Islet precursor cell (in vitro differentiated cells): ENCODE measurements around the gene DCP2.

ENCODE experiments used
- DNase-seq: peaks from one replicate; pipeline ENCODE4 v3.0.0-alpha.2; 2018

DCP2 gene

GRCh38 chr5:113024076-113024697 is 47.6 kb downstream of the DCP2 start:
- no peak for DNase-seq

- DNase-seq, result no peak
These were observed 49.0 kb downstream of the DCP2 start for GRCh38 chr5:113025596-113025995.

GRCh38 chr5:113026211-113026610 is 49.6 kb downstream of the DCP2 start:
- DNase-seq, result no peak

GRCh38 chr5:113027015-113027414 is 50.4 kb downstream of the DCP2 start:
- no peak for DNase-seq

GRCh38 chr5:113027431-113027830 is 50.8 kb downstream of the DCP2 start:
- no peak for DNase-seq

GRCh38 chr5:113029614-113030013 is 53.0 kb downstream of the DCP2 start:
- DNase-seq, result no peak

- no peak for DNase-seq
These were observed 54.5 kb downstream of the DCP2 start for GRCh38 chr5:113031104-113031503.

GRCh38 chr5:113031557-113031956 is 55.0 kb downstream of the DCP2 start:
- no peak for DNase-seq

- DNase-seq, result peak; percentile 86
These were observed 57.7 kb downstream of the DCP2 start for GRCh38 chr5:113034182-113034773.

- no peak for DNase-seq
These were observed 58.5 kb downstream of the DCP2 start for GRCh38 chr5:113035096-113035495.

- DNase-seq, result no peak
These were observed 59.7 kb downstream of the DCP2 start for GRCh38 chr5:113036321-113036720.

- DNase-seq, result no peak
These were observed 60.2 kb downstream of the DCP2 start for GRCh38 chr5:113036826-113037225.

GRCh38 chr5:113038136-113038535 is 61.5 kb downstream of the DCP2 start:
- no peak for DNase-seq

- peak; percentile 48 for DNase-seq
These were observed 62.1 kb downstream of the DCP2 start for GRCh38 chr5:113038714-113039113.

- peak; percentile 35 for DNase-seq
These were observed 62.8 kb downstream of the DCP2 start for GRCh38 chr5:113039229-113039933.

GRCh38 chr5:113039934-113040285 is 63.3 kb downstream of the DCP2 start:
- no peak for DNase-seq

- no peak for DNase-seq
These were observed 64.2 kb downstream of the DCP2 start for GRCh38 chr5:113040672-113041260.

GRCh38 chr5:113042491-113043243 is 66.1 kb downstream of the DCP2 start:
- DNase-seq, result no peak

- no peak for DNase-seq
These were observed 66.9 kb downstream of the DCP2 start for GRCh38 chr5:113043491-113043931.

GRCh38 chr5:113044776-113045465 is 68.3 kb downstream of the DCP2 start:
- DNase-seq, result no peak

- peak; percentile 74 for DNase-seq
These were observed 70.6 kb downstream of the DCP2 start for GRCh38 chr5:113047234-113047633.
